ENCODE results near the gene ARAP1.
"Not testable (repeated sequence)": the region's sequence is repeated elsewhere in the genome, so short reads cannot be mapped to it uniquely, and the experiment has no call there.

Gene ARAP1

GRCh38 chr11:72752088-72752914, at the start of gene ARAP1:
ARAP1 (minus strand) TSS chr11:72752408; CDS start chr11:72727128, 25,280 bp downstream.
- DNase-seq: peak; percentile 80 to 82

- no peak for DNase-seq
Measured at GRCh38 chr11:72799441-72799840, 47.2 kb upstream of the ARAP1 start.

- no peak for DNase-seq
Measured at GRCh38 chr11:72798361-72798760, 46.2 kb upstream of the ARAP1 start.

- DNase-seq: peak; percentile 95 to 98
Measured at GRCh38 chr11:72793425-72794367, 41.5 kb upstream of the ARAP1 start, which contains the start of gene STARD10. STARD10 (minus strand) TSS chr11:72794047; CDS start chr11:72781181, 12,866 bp downstream.

- no peak for DNase-seq
Measured at GRCh38 chr11:72793076-72793424, 40.8 kb upstream of the ARAP1 start.

GRCh38 chr11:72792437-72793021, 40.3 kb upstream of the ARAP1 start:
- DNase-seq: no peak

GRCh38 chr11:72791228-72791627, 39.0 kb upstream of the ARAP1 start:
- not testable (repeated sequence) for DNase-seq

GRCh38 chr11:72789493-72790131, 37.4 kb upstream of the ARAP1 start:
- DNase-seq: no peak

- no peak for DNase-seq
Measured at GRCh38 chr11:72788241-72788640, 36.0 kb upstream of the ARAP1 start.

GRCh38 chr11:72787216-72788104, 35.3 kb upstream of the ARAP1 start:
- peak; percentile 74 to 81 for DNase-seq

GRCh38 chr11:72786305-72787215, 34.4 kb upstream of the ARAP1 start:
- DNase-seq: peak; percentile 44 to 65

GRCh38 chr11:72784662-72785061, 32.5 kb upstream of the ARAP1 start:
- DNase-seq: no peak

GRCh38 chr11:72783144-72783905, 31.1 kb upstream of the ARAP1 start:
- no peak for DNase-seq

- DNase-seq: peak; percentile 64 to 74
Measured at GRCh38 chr11:72782081-72782920, 30.1 kb upstream of the ARAP1 start.

GRCh38 chr11:72781313-72782080, 29.3 kb upstream of the ARAP1 start:
- peak; percentile 45 to 53 for DNase-seq

GRCh38 chr11:72781063-72781312, 28.8 kb upstream of the ARAP1 start:
- no peak for DNase-seq

- DNase-seq: no peak
Measured at GRCh38 chr11:72780296-72781062, 28.3 kb upstream of the ARAP1 start.
